Common myeloid progenitor, CD34-positive (primary cell): Measurements from ENCODE around the gene TBC1D10A.
A peak's percentile ranks its signal among the peaks of the same experiment; 100 is the strongest.

Experiments used
- CTCF ChIA-PET: fragments of 350-600 bp; sonication (Branson Sonifier 250); formaldehyde crosslinking; loops from one replicate; lab custom pipeline; 2021; ENCODE audit warnings: antibody characterized with exemption; lab: Charles Lee
- POLR2A ChIA-PET: fragments of 350-600 bp; sonication (Branson Sonifier 250); formaldehyde crosslinking; loops from one replicate; lab custom pipeline; 2021; ENCODE audit warnings: antibody characterized with exemption; lab: Charles Lee
- DNase-seq, 3 donors: peaks; one replicate each; pipeline versions ENCODE4 v3.0.0 to v3.0.0-alpha.2; 2013
- H3K27ac ChIP-seq, 2 experiments: 1 replicate in 1 of 2; 2 replicates in 1 of 2; pipeline ENCODE4 v1.7.0; 2013; ENCODE audit warnings: inconsistent platforms in 2 of 2, low read length in 2 of 2, mild to moderate bottlenecking in 2 of 2, low read depth in 1 of 2, moderate library complexity in 1 of 2; ENCODE audit not compliant: severe bottlenecking in 2 of 2, insufficient read depth in 1 of 2, poor library complexity in 1 of 2
- H3K27me3 ChIP-seq, 5 experiments: replicated peaks in 2 of 5; 1 replicate in 3 of 5; 2 replicates in 2 of 5; pipeline versions ENCODE4 v1.6.1 to v1.7.0; 2013; ENCODE audit warnings: low read length in 4 of 5, mild to moderate bottlenecking in 2 of 5, moderate library complexity in 2 of 5, inconsistent platforms in 1 of 5; ENCODE audit not compliant: insufficient read depth in 5 of 5, control insufficient read depth in 4 of 5
- H3K36me3 ChIP-seq, 4 experiments: 1 replicate in 2 of 4; 2 replicates in 2 of 4; pipeline versions ENCODE4 v1.6.1 to v1.7.0; 2013; ENCODE audit warnings: low read length in 3 of 4, control low read depth in 1 of 4, mild to moderate bottlenecking in 1 of 4; ENCODE audit not compliant: control insufficient read depth in 4 of 4, insufficient read depth in 4 of 4
- H3K4me1 ChIP-seq, 4 experiments: 1 replicate in 3 of 4; 2 replicates in 1 of 4; pipeline versions ENCODE4 v1.6.1 to v1.7.1; 2013; ENCODE audit warnings: low read length in 3 of 4, mild to moderate bottlenecking in 3 of 4, control low read depth in 1 of 4, inconsistent platforms in 1 of 4, moderate library complexity in 1 of 4; ENCODE audit not compliant: control insufficient read depth in 4 of 4, insufficient read depth in 4 of 4; ENCODE audit errors: control extremely low read depth in 1 of 4
- H3K4me3 ChIP-seq, 7 experiments: 1 replicate in 4 of 7; 2 replicates in 3 of 7; pipeline versions ENCODE4 v1.5.1 to v1.7.0; 2013; ENCODE audit warnings: mild to moderate bottlenecking in 7 of 7, low read length in 6 of 7, moderate library complexity in 6 of 7, inconsistent platforms in 2 of 7, low read depth in 2 of 7, control low read depth in 1 of 7; ENCODE audit not compliant: insufficient read depth in 4 of 7, control insufficient read depth in 1 of 7; ENCODE audit errors: extremely low read depth in 1 of 7
- H3K9me3 ChIP-seq, 5 experiments: 1 replicate in 4 of 5; 2 replicates in 1 of 5; pipeline versions ENCODE4 v1.6.1 to v1.7.1; 2013; ENCODE audit warnings: low read length in 4 of 5, mild to moderate bottlenecking in 2 of 5, inconsistent platforms in 1 of 5, low read depth in 1 of 5, moderate library complexity in 1 of 5; ENCODE audit not compliant: control insufficient read depth in 4 of 5, insufficient read depth in 2 of 5; ENCODE audit errors: control extremely low read depth in 1 of 5
- WGBS: methylation state at CpG from one replicate; pipeline ENCODE4 v1.1.5; 2013; ENCODE audit not compliant: insufficient coverage; 5-methylcytosine and 5-hydroxymethylcytosine counted together

TBC1D10A gene

DNA sequence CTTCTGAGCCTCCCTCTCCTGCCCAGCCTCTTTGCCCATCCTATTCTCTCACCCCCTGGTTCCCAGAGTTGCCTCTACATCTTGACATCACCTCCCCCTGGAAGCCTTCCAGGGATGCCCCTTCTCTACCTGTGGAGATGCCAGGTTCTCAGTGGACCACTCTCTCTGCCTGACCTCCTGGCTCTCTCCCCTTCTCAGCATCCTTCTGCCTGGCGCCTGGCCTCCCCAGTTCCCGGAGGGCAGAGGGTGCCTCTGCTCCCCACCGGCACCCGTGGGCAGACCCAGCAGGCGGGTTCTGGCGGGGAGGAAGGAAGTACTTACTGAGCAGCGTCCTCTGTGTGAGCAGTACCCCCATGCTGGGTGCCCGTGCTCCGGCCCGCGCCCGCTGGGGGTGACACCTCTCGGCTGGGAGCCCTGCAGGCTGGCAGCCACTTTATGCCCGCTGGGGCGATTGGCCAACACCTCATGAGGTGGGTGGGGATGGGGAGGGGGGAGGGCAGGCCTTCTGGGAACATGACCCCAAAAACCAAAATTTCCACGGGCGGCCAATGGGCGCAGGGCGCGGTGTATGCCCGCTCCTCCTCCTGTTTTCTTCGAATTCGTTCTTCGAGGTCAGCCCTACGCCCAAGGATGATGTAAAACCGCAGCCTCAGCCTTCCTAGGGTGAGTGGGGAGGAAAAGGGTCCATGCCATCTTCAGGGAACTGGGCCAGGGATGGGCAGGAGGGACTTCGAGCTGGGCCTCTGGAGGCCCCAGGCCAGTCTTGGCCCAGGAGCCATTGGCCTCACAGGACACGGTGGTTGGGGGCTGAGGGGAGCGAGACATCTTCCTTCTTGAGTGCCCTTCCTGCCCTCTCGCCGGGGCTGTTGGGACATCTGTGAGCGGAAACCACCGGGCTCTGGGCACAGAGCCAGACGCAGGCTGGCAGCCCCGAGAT is 60.0 kb downstream of the TBC1D10A start, which contains the start of gene OSM:
TSS of gene OSM (minus strand) at position 407 of the 937 bp plus-strand sequence. CDS start at position 355, 52 bp downstream.
- DNase-seq = peak; percentile 96 to 99 (median 99)
- Histone ChIP-seq H3K9me3 (no peaks in the 10 kb centered on the region), H3K27ac (peak within 1 kb of the TSS; percentile 91 to 92), H3K36me3 (peaks cover 0 to 47% (median 4%) of the 10 kb centered on the region in 4 experiments), H3K27me3 (no peaks in the 10 kb centered on the region), H3K4me1 (peaks cover 12 to 96% (median 90%) of the 10 kb centered on the region in 4 experiments), H3K4me3 (peak within 1 kb of the TSS; percentile 2 to 83 (median 71))
- ChIA-PET CTCF (interaction anchor here (1.6 kb wide), 1 partner anchor 11 kb away, joined by 5 read pairs; no protein-coding TSS in a partner anchor), POLR2A (interaction anchor here (0.5 to 2.8 kb wide), 6 partner anchors 11 to 90 kb away, joined by 3 to 8 read pairs (median 6); partner anchors contain the start of genes CCDC157 and SF3A1)
- 0% methylated on average over 15 of the region's 35 CpGs for WGBS

DNA sequence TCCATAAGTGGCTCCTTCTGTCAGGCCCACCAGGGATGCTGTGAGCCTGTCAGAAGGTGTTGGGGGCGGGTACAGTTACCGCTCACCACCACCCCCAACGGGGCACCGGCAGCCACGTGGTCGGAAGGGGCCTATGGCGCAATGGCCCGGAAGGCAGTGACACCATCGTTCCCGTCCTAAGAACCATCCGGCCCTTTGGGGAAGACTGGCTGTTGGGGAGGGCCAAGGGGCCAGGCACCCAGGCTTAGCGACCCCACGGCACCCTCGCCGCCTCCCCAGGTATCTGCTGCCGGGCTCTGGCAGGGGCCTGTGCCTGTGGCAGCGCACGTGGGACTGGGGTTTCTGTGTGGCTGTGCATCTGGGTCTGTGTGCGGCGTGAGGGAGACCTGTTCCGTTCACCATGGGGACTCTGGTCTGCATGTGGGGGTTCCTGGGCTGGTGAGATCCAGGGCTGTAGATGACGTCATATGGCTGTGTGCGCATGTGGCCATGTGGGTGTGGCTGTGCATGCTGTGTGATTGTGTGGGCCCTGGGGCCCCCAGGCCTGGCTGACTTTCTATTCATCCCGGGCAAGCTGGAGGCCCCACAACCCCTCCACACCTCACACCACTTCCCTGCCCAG is 60.8 kb downstream of the TBC1D10A start:
- Histone ChIP-seq H3K27ac (peak overlapping the region; percentile 91 to 92), H3K9me3 (no peaks in the 10 kb centered on the region), H3K4me3 (peak overlapping the region in 6 of 7 experiments; percentile 41 to 83 (median 73)), H3K27me3 (no peaks in the 10 kb centered on the region), H3K4me1 (peaks cover 9 to 95% (median 84%) of the 10 kb centered on the region in 4 experiments), H3K36me3 (peaks cover 0 to 48% (median 4%) of the 10 kb centered on the region in 4 experiments)
- CTCF ChIA-PET = no interaction called here
- peak; percentile 91 to 95 (median 94) for DNase-seq
- WGBS = 0% methylated on average over 14 of the region's 24 CpGs
- POLR2A ChIA-PET = interaction anchor here (0.5 to 2.8 kb wide), 6 partner anchors 12 to 91 kb away, joined by 3 to 8 read pairs (median 4); partner anchors contain the start of genes CCDC157 and SF3A1

DNA sequence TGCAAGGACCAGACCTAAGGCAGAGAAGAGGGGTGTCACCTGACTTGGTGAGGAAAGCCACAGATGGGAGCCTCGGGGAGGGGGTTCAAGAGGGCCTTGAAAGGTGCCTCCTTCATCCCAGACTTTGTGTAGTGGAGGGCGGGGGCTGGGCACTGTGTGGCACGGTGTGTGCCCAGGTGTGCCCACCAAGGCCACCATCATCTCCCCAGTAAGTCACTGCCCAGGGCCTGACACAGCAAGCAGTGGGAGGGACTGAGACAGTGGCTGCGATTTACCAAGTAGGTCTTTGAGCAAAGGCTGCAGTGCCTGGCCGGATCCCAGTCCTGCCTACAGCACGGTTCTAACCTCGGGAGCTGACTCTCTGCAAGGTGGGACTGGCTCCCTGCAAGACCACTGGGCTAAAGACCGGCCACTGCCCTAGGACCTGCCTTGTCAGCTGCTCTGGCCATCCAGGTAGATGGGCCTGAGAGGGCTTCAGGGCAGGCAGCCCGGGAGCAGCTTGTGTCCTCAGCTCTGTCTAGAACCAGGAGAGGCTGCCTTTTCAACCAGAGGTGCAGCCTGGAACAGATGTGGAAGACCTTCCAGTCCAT is 61.5 kb downstream of the TBC1D10A start:
- H3K4me3 ChIP-seq = peak overlapping the region in 5 of 7 experiments; percentile 70 to 83 (median 75)
- H3K27ac ChIP-seq = peak overlapping the region; percentile 91 to 92
- WGBS = 77% methylated on average over 7 of the region's 9 CpGs
- H3K27me3 ChIP-seq = no peaks in the 10 kb centered on the region
- H3K36me3 ChIP-seq = peaks cover 0 to 45% (median 4%) of the 10 kb centered on the region in 4 experiments
- POLR2A ChIA-PET = interaction anchor here (0.8 to 2.8 kb wide), 4 partner anchors 13 to 91 kb away, joined by 3 to 8 read pairs (median 4); partner anchors contain the start of genes CCDC157 and SF3A1
- no peak for DNase-seq
- no peaks in the 10 kb centered on the region for H3K9me3 ChIP-seq
- peaks cover 9 to 95% (median 82%) of the 10 kb centered on the region in 4 experiments for H3K4me1 ChIP-seq
- CTCF ChIA-PET = interaction anchor here (0.6 to 1.0 kb wide), 2 partner anchors 37 to 157 kb away, joined by 3 to 5 read pairs; no protein-coding TSS in a partner anchor

DNA sequence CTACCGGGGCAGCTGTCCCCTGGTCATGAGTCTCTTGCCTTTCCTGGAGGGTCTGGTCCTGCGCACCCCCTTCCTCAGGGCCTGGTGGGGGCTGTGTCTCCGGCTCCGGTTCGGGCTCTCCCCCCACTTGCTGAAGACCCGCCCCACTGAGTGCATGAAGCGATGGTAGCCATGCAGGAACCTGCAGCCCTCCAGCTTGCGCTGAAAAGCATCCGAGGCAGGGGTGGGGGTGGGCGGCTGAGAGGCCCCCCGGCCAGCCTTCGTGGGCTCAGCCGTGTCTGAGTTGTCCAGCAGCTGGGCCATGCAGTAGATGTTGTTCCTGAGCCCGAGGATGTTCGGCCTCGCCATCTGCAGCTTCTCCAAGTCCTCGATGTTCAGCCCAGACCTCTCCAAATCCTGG is 62.9 kb downstream of the TBC1D10A start:
- ChIA-PET CTCF (interaction anchor here (0.8 to 1.3 kb wide), 6 partner anchors 36 to 159 kb away, joined by 3 to 5 read pairs (median 4); no protein-coding TSS in a partner anchor), POLR2A (interaction anchor here (1.0 to 1.7 kb wide), 3 partner anchors 14 to 27 kb away, joined by 3 to 4 read pairs (median 4); no protein-coding TSS in a partner anchor)
- WGBS = 93% methylated on average over 13 of the region's 17 CpGs
- DNase-seq = no peak
- Histone ChIP-seq H3K36me3 (peaks cover 0 to 33% (median 4%) of the 10 kb centered on the region in 4 experiments), H3K27ac (peak overlapping the region in 1 of 2 experiments; percentile 61), H3K4me3 (peak overlapping the region in 1 of 7 experiments; percentile 53), H3K9me3 (no peaks in the 10 kb centered on the region), H3K27me3 (no peaks in the 10 kb centered on the region), H3K4me1 (peaks cover 9 to 92% (median 75%) of the 10 kb centered on the region in 4 experiments)

DNA sequence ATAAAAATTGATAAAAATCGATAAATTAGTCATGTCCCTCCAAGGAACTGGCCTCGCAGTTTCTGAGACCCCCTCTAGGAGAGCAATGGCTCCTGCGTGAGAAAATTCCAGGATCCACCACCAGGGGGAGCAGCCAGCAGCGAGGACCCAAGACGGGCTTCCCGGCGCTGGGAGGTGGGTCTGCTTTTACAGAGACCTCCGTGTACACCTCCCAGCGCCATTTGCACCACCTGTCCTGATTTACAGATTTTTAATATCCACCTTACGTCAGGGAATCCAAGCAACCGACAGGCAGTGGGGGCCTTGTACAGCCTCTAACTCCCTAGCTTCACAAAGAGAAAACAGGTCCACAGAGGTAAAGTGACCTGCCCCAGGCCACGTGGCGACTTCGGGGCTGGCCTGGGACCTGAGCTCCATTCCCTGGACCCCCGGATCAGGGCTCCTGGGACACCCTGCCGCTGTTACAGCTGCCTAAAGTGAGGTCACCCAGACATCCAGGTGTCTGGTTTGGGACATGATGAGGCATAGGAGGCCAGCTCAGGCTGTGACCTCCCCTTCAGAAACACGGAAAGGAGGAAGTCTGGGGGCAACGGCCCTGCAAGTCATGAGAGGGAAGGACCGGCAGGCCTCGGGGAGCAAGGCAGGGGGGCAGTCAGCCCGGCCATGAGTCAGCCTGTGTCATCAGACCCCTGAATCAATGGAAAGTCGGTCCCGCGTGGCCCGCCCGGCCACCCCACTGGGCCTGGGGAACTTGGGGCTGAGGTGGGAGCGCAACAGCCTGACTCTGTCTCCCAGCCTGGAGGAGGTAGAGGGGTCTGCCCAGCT is 63.6 kb downstream of the TBC1D10A start:
- peak; percentile 86 to 97 (median 95) for DNase-seq
- ChIA-PET CTCF (interaction anchor here (0.8 to 1.3 kb wide), 8 partner anchors 37 to 158 kb away, joined by 3 to 5 read pairs (median 4); no protein-coding TSS in a partner anchor), POLR2A (interaction anchor here (0.8 to 1.7 kb wide), 5 partner anchors 14 to 28 kb away, joined by 3 to 4 read pairs (median 4); no protein-coding TSS in a partner anchor)
- no peaks in the 10 kb centered on the region for H3K27me3 ChIP-seq
- H3K36me3 ChIP-seq = peaks cover 0 to 28% (median 3%) of the 10 kb centered on the region in 4 experiments
- H3K4me3 ChIP-seq = peak overlapping the region in 4 of 7 experiments; percentile 25 to 53 (median 40)
- peak overlapping the region in 1 of 2 experiments; percentile 76 for H3K27ac ChIP-seq
- no peaks in the 10 kb centered on the region for H3K9me3 ChIP-seq
- peaks cover 6 to 92% (median 74%) of the 10 kb centered on the region in 4 experiments for H3K4me1 ChIP-seq
- 12% methylated on average over 19 of the region's 27 CpGs for WGBS
